NCI-H2171 (cell line): Measurements from ENCODE around the gene XPC.
"Not testable (repeated sequence)": the region's sequence is repeated elsewhere in the genome, so short reads cannot be mapped to it uniquely, and the experiment has no call there.

ENCODE experiments used
- DNase-seq: peaks from one replicate; lab custom pipeline; 2025; lab: John Stamatoyannopoulos, UW

Gene XPC

GRCh38 chr3:14133188-14133800, 45.1 kb downstream of the XPC start:
- no peak for DNase-seq

GRCh38 chr3:14132689-14133088, 45.7 kb downstream of the XPC start:
- DNase-seq: no peak

GRCh38 chr3:14132120-14132519, 46.3 kb downstream of the XPC start:
- no peak for DNase-seq

GRCh38 chr3:14131134-14131533, 47.3 kb downstream of the XPC start:
- DNase-seq: no peak

- DNase-seq: no peak
Observed at GRCh38 chr3:14130707-14131106, 47.7 kb downstream of the XPC start.

- no peak for DNase-seq
Observed at GRCh38 chr3:14130230-14130629, 48.2 kb downstream of the XPC start.

GRCh38 chr3:14129296-14129695, 49.1 kb downstream of the XPC start:
- no peak for DNase-seq

GRCh38 chr3:14128724-14129123, 49.7 kb downstream of the XPC start:
- no peak for DNase-seq

GRCh38 chr3:14127516-14128161, 50.8 kb downstream of the XPC start:
- DNase-seq: no peak

- no peak for DNase-seq
Observed at GRCh38 chr3:14126887-14127505, 51.4 kb downstream of the XPC start.

- DNase-seq: no peak
Observed at GRCh38 chr3:14126017-14126886, 52.1 kb downstream of the XPC start.

- DNase-seq: no peak
Observed at GRCh38 chr3:14125193-14126016, 53.0 kb downstream of the XPC start.

- peak; percentile 82 for DNase-seq
Observed at GRCh38 chr3:14124615-14125192, 53.7 kb downstream of the XPC start, which contains the start of the genes CHCHD4 and TMEM43. TSS of gene CHCHD4 (minus strand) at chr3:14124870. CDS start at chr3:14124676, 194 bp downstream. TSS of gene TMEM43 (plus strand) at chr3:14125052. CDS start at chr3:14125194, 142 bp downstream.

- DNase-seq: peak; percentile 10
Observed at GRCh38 chr3:14124223-14124614, 54.2 kb downstream of the XPC start.

GRCh38 chr3:14123308-14124222, 54.8 kb downstream of the XPC start:
- no peak for DNase-seq

GRCh38 chr3:14122301-14122700, 56.1 kb downstream of the XPC start:
- no peak for DNase-seq

- no peak for DNase-seq
Observed at GRCh38 chr3:14121859-14122258, 56.5 kb downstream of the XPC start.

- DNase-seq: not testable (repeated sequence)
Observed at GRCh38 chr3:14120921-14121448, 57.4 kb downstream of the XPC start.

- no peak for DNase-seq
Observed at GRCh38 chr3:14120111-14120920, 58.1 kb downstream of the XPC start.
